GM18951 (cell line): ENCODE results near the gene MACROD2.
"Not testable (repeated sequence)": the region's sequence is repeated elsewhere in the genome, so short reads cannot be mapped to it uniquely, and the experiment has no call there.

Source experiments
- POLR2A ChIP-seq: IDR thresholded peaks from 4 replicates; pipeline ENCODE4 v1.6.1; 2011; ENCODE audit warnings: mild to moderate bottlenecking; ENCODE audit not compliant: insufficient read length, insufficient read depth; ENCODE audit errors: extremely low read depth
- in situ Hi-C: fragments of 300-500 bp; cut with MboI; formaldehyde crosslinking; loops from one replicate; pipeline ENCODE4 v1.12.0; 2022; ENCODE audit warnings: low sequenced_read_pairs, mixed read lengths, inconsistent platforms; ENCODE audit not compliant: unreplicated experiment

The MACROD2 gene

GRCh38 chr20:15138548-15139126, 1143.3 kb downstream of the MACROD2 start:
- in situ Hi-C loops, result no loop called here
- no peak for TF ChIP-seq POLR2A

GRCh38 chr20:15139522-15139921, 1144.2 kb downstream of the MACROD2 start:
- in situ Hi-C loops, result no loop called here

GRCh38 chr20:15140286-15140685, 1145.0 kb downstream of the MACROD2 start:
- in situ Hi-C loops, result no loop called here
- TF ChIP-seq POLR2A, result no peak

More at GRCh38 chr20:15139522-15139921, 1144.2 kb downstream of the MACROD2 start:
- no peak for TF ChIP-seq POLR2A

GRCh38 chr20:15140940-15141339, 1145.6 kb downstream of the MACROD2 start:
- in situ Hi-C loops, result not testable (repeated sequence)

GRCh38 chr20:15141861-15142260, 1146.5 kb downstream of the MACROD2 start:
- no peak for TF ChIP-seq POLR2A
- in situ Hi-C loops, result no loop called here

- TF ChIP-seq POLR2A, result no peak
- in situ Hi-C loops, result no loop called here
These were observed 1148.2 kb downstream of the MACROD2 start for GRCh38 chr20:15143478-15143877.

- TF ChIP-seq POLR2A, result no peak
- in situ Hi-C loops, result no loop called here
These were observed 1149.6 kb downstream of the MACROD2 start for GRCh38 chr20:15144916-15145315.

- no peak for TF ChIP-seq POLR2A
- in situ Hi-C loops, result no loop called here
These were observed 1151.6 kb downstream of the MACROD2 start for GRCh38 chr20:15146948-15147347.

- TF ChIP-seq POLR2A, result no peak
- in situ Hi-C loops, result no loop called here
These were observed 1158.8 kb downstream of the MACROD2 start for GRCh38 chr20:15154070-15154469.

- no peak for TF ChIP-seq POLR2A
- in situ Hi-C loops, result no loop called here
These were observed 1160.6 kb downstream of the MACROD2 start for GRCh38 chr20:15155848-15156401.

GRCh38 chr20:15158533-15158932, 1163.2 kb downstream of the MACROD2 start:
- no peak for TF ChIP-seq POLR2A
- in situ Hi-C loops, result no loop called here

- TF ChIP-seq POLR2A, result no peak
- in situ Hi-C loops, result no loop called here
These were observed 1166.8 kb downstream of the MACROD2 start for GRCh38 chr20:15162079-15162647.

GRCh38 chr20:15163632-15164031, 1168.3 kb downstream of the MACROD2 start:
- TF ChIP-seq POLR2A, result no peak
- in situ Hi-C loops, result no loop called here

GRCh38 chr20:15164726-15165125, 1169.4 kb downstream of the MACROD2 start:
- TF ChIP-seq POLR2A, result no peak
- in situ Hi-C loops, result no loop called here
